ENCODE measurements around the gene FA2H.
A peak's percentile ranks its signal among the peaks of the same experiment; 100 is the strongest.

The FA2H gene

DNA sequence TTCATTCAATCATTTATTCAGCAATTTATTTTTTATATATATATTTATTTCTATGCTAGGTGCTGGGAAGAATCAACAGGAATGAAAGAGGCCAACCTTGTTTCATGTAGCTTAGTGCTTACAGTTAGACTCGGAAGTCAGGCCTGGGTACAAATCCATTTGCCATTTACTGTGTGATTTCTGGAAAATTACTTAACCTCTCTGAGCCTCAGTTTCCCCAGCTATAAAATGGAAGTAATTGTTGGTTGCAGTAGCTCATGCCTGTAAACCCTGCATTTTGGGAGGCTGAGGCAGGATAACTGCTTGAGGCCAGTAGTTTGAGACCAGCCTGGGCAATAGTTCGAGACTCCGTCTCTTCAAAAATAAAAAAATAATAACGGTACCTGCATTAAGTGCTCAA is 46.7 kb downstream of the FA2H start:
- H3F3A ChIP-seq (ENCODE audit: insufficient read depth): no peaks in the 10 kb centered on the region
- H3K27ac ChIP-seq (ENCODE audit: low read depth, low read length): no peak overlapping the region
- no peaks in the 10 kb centered on the region for H3K79me2 ChIP-seq (ENCODE audit: insufficient read depth, low read length)
- no peak overlapping the region for H3K4me2 ChIP-seq (ENCODE audit: low read depth, low read length, poor library complexity, severe bottlenecking)
- no peak overlapping the region for H3K9ac ChIP-seq (ENCODE audit: low read length)
- no peaks in the 10 kb centered on the region for H4K20me1 ChIP-seq (ENCODE audit: low read depth, low read length)
- no peaks in the 10 kb centered on the region for H3K36me3 ChIP-seq (ENCODE audit: low read length)
- no peaks in the 10 kb centered on the region for H3K27me3 ChIP-seq (ENCODE audit: low read length)
- no peaks in the 10 kb centered on the region for H3K9me3 ChIP-seq (ENCODE audit: insufficient read depth, low read length)
- H3K9me2 ChIP-seq (replicated peaks; ENCODE audit: insufficient read depth, low read length): no peaks in the 10 kb centered on the region
- no peak for TF ChIP-seq EZH2phosphoT487 (conservative IDR thresholded peaks at IDR 0.05; ENCODE audit: low read length)
- TF ChIP-seq, protein P1, sequence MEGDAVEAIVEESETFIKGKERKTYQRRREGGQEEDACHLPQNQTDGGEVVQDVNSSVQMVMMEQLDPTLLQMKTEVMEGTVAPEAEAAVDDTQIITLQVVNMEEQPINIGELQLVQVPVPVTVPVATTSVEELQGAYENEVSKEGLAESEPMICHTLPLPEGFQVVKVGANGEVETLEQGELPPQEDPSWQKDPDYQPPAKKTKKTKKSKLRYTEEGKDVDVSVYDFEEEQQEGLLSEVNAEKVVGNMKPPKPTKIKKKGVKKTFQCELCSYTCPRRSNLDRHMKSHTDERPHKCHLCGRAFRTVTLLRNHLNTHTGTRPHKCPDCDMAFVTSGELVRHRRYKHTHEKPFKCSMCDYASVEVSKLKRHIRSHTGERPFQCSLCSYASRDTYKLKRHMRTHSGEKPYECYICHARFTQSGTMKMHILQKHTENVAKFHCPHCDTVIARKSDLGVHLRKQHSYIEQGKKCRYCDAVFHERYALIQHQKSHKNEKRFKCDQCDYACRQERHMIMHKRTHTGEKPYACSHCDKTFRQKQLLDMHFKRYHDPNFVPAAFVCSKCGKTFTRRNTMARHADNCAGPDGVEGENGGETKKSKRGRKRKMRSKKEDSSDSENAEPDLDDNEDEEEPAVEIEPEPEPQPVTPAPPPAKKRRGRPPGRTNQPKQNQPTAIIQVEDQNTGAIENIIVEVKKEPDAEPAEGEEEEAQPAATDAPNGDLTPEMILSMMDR (IDR thresholded peaks at IDR 0.05; ENCODE audit: insufficient read depth, low read length, poor library complexity, severe bottlenecking): no peak
- H3K4me3 ChIP-seq (ENCODE audit: insufficient read depth, low read length, poor library complexity, severe bottlenecking): no peak overlapping the region
- no peak overlapping the region for H2AFZ ChIP-seq (ENCODE audit: low read depth, low read length, severe bottlenecking)

DNA sequence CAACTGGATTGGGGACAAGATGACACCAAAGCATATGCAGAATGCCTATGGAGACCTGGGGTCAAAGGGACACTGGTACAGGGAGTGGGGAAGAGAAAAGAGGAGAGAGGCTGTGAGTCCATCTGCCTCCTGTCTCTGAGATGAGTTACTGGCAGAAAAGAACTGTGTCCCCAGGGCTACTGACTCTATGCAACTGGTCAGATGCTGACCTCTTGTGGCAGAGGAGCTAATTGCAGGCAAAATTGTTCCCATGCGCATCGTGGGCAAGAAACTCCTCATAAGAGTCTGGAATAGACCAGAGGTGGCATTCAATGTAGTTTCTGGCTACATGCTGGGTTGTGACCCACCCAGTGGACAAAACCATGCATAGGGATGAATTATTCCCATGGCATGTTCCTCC is 47.9 kb downstream of the FA2H start:
- no peak overlapping the region for H3K4me3 ChIP-seq (ENCODE audit: insufficient read depth, low read length, poor library complexity, severe bottlenecking)
- H3K79me2 ChIP-seq (ENCODE audit: insufficient read depth, low read length): no peaks in the 10 kb centered on the region
- no peaks in the 10 kb centered on the region for H4K20me1 ChIP-seq (ENCODE audit: low read depth, low read length)
- H3K4me2 ChIP-seq (ENCODE audit: low read depth, low read length, poor library complexity, severe bottlenecking): no peak overlapping the region
- H3K27ac ChIP-seq (ENCODE audit: low read depth, low read length): no peak overlapping the region
- H3K27me3 ChIP-seq (ENCODE audit: low read length): no peaks in the 10 kb centered on the region
- no peaks in the 10 kb centered on the region for H3K36me3 ChIP-seq (ENCODE audit: low read length)
- H3K9me3 ChIP-seq (ENCODE audit: insufficient read depth, low read length): no peaks in the 10 kb centered on the region
- no peak for TF ChIP-seq EZH2phosphoT487 (conservative IDR thresholded peaks at IDR 0.05; ENCODE audit: low read length)
- TF ChIP-seq, protein P1 (IDR thresholded peaks at IDR 0.05; ENCODE audit: insufficient read depth, low read length, poor library complexity, severe bottlenecking): peak; percentile 68
- no peak overlapping the region for H2AFZ ChIP-seq (ENCODE audit: low read depth, low read length, severe bottlenecking)
- H3K9ac ChIP-seq (ENCODE audit: low read length): no peak overlapping the region
- H3K9me2 ChIP-seq (replicated peaks; ENCODE audit: insufficient read depth, low read length): no peaks in the 10 kb centered on the region
- H3F3A ChIP-seq (ENCODE audit: insufficient read depth): no peaks in the 10 kb centered on the region

DNA sequence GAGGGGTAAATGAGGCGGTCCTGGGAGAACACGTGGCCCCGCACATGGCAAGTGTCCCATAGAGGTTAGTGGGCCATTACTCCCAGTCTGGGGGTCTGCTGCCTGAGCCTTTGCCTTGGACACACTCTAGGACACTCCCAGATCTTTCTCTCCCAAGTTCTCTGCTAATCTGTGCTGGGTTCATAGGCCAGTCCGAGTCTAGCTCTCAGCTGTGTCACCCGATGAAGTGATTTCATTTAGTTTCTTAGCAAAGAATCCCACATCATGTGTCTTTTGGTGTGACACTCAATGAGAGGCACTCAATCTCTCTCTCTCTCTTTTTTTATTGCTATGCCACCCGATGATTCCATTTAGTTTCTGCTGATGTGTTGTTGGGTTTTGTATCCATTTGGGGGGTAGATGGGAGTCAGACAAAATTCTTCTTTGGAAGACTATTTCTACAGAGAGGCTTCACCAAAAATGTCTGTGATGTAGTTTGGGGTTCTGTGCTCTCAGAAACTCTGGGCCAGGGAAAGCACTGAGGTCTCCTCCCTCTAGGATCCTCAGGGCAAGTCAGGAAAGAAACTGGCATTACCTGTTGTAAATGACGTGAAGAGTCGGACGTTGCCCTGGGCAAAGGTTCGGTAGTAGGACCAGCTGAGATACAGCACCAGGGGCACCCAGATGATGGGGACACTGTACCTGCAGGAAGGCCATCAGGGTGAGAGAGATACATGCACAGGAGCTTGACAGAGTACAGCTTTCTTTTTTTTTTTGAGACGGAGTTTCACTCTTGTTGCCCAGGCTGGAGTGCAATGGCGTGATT is 48.8 kb downstream of the FA2H start:
- Histone ChIP-seq H3K4me2 (ENCODE audit: low read depth, low read length, poor library complexity, severe bottlenecking) (no peak overlapping the region), H3F3A (ENCODE audit: insufficient read depth) (no peaks in the 10 kb centered on the region), H3K27me3 (ENCODE audit: low read length) (no peaks in the 10 kb centered on the region), H3K9me3 (ENCODE audit: insufficient read depth, low read length) (no peaks in the 10 kb centered on the region), H3K4me3 (ENCODE audit: insufficient read depth, low read length, poor library complexity, severe bottlenecking) (no peak overlapping the region), H3K79me2 (ENCODE audit: insufficient read depth, low read length) (no peaks in the 10 kb centered on the region), H3K27ac (ENCODE audit: low read depth, low read length) (no peak overlapping the region), H3K9ac (ENCODE audit: low read length) (no peak overlapping the region), H3K9me2 (replicated peaks; ENCODE audit: insufficient read depth, low read length) (no peaks in the 10 kb centered on the region), H3K36me3 (ENCODE audit: low read length) (no peaks in the 10 kb centered on the region), H2AFZ (ENCODE audit: low read depth, low read length, severe bottlenecking) (no peak overlapping the region), H4K20me1 (ENCODE audit: low read depth, low read length) (no peaks in the 10 kb centered on the region)
- TF ChIP-seq EZH2phosphoT487 (conservative IDR thresholded peaks at IDR 0.05; ENCODE audit: low read length): no peak
- TF ChIP-seq, protein P1 (IDR thresholded peaks at IDR 0.05; ENCODE audit: insufficient read depth, low read length, poor library complexity, severe bottlenecking): no peak
